Osteoblast (primary cell): ENCODE results near the gene ACD. TPM values are rescaled to one million over a fixed set of nuclear protein-coding genes. Genes with fewer than 3 reads are reported as not detected.

Experiments
- DNase-seq: peaks from one replicate; pipeline ENCODE4 v3.0.0; 2011; ENCODE audit warnings: low spot score, mixed read lengths; ENCODE audit not compliant: insufficient read length; ENCODE audit errors: missing footprints
- H2AFZ ChIP-seq: 2 replicates; pipeline ENCODE4 v1.6.0; 2011; ENCODE audit warnings: mild to moderate bottlenecking, low read length
- H3K27ac ChIP-seq: 2 replicates; pipeline ENCODE4 v1.5.1; 2011; ENCODE audit warnings: mild to moderate bottlenecking, low read depth, low read length, moderate library complexity
- H3K27me3 ChIP-seq: 2 replicates; pipeline ENCODE4 v1.6.0; 2012; ENCODE audit warnings: mild to moderate bottlenecking, control low read depth, inconsistent platforms, low read length, moderate library complexity; ENCODE audit not compliant: insufficient read depth
- H3K36me3 ChIP-seq: 2 replicates; pipeline ENCODE4 v1.5.1; 2011; ENCODE audit warnings: mild to moderate bottlenecking, low read length, control low read depth, moderate library complexity; ENCODE audit not compliant: insufficient read depth
- H3K4me1 ChIP-seq: 2 replicates; pipeline ENCODE4 v1.5.1; 2011; ENCODE audit warnings: mild to moderate bottlenecking, low read length, control low read depth, moderate library complexity; ENCODE audit not compliant: insufficient read depth
- H3K4me2 ChIP-seq: 2 replicates; pipeline ENCODE4 v1.6.0; 2011; ENCODE audit warnings: mild to moderate bottlenecking, low read length; ENCODE audit not compliant: insufficient read depth
- H3K4me3 ChIP-seq: fragments of 200-600 bp; sonication (generic); 3 replicates; pipeline ENCODE4 v1.5.1; 2012; ENCODE audit warnings: mild to moderate bottlenecking, low read length, inconsistent platforms; ENCODE audit not compliant: insufficient read depth
- H3K79me2 ChIP-seq: 2 replicates; pipeline ENCODE4 v1.6.0; 2012; ENCODE audit warnings: mild to moderate bottlenecking, low read length, control low read depth, inconsistent platforms; ENCODE audit not compliant: insufficient read depth
- H3K9me3 ChIP-seq: 2 replicates; pipeline ENCODE4 v1.5.1; 2011; ENCODE audit warnings: low read depth, low read length, control low read depth
- H4K20me1 ChIP-seq: 2 replicates; pipeline ENCODE4 v1.6.0; 2012; ENCODE audit warnings: mild to moderate bottlenecking, low read length, control low read depth; ENCODE audit not compliant: insufficient read depth
- CTCF ChIP-seq: IDR thresholded peaks from 2 replicates; pipeline ENCODE4 v1.5.1; 2011; ENCODE audit warnings: mild to moderate bottlenecking, low read depth, low read length, moderate library complexity; ENCODE audit errors: extremely low read depth
- total RNA-seq: library from RNA; depleted of rRNA; stranded (reverse); fragments of >200 nt; gene quantifications from 2 replicates; pipeline ENCODE4 v1.2.3, GENCODE V29; 2012

Gene ACD
- total RNA-seq, 1 donor: 18.8 TPM

DNA sequence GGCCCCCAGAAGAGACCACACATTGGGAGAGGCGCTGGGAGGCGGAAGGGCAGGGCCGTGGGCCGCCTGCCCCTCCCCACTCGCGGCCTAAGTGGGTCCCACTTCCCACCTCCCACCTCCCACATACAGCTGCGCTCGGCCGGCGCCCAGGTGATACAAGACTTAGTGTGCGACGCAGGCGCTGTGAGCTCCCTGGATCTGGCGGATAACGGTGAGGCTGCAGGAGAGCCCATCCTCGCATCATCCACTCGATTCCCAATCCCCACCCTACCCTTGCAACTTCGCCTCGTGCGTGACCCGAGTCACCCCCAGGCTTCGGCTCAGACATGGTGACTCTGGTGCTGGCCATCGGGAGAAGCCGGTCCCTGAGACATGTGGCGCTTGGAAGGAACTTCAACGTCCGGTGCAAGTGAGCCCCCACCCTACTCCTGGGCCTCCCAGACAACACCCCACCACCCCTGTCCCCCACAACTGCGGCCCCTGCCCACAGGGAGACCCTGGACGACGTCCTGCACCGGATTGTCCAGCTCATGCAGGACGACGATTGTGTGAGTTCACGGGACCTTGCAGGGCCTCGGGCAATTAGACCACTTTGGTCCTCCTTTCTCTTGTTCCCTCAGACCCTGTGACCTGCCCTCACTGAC lies 11.2 kb downstream of the ACD start:
- H3K4me1 ChIP-seq: no peaks in the 10 kb centered on the region
- H3K9me3 ChIP-seq: no peaks in the 10 kb centered on the region
- no peak overlapping the region for H3K4me2 ChIP-seq

GRCh38 chr16:67648088-67648763 lies 11.8 kb downstream of the ACD start:
- no peaks in the 10 kb centered on the region for H3K36me3 ChIP-seq
- DNase-seq: peak; percentile 84
- TF ChIP-seq CTCF: no peak
- H2AFZ ChIP-seq: no peak overlapping the region
- no peaks in the 10 kb centered on the region for H3K9me3 ChIP-seq
- no peak overlapping the region for H3K27ac ChIP-seq
- H4K20me1 ChIP-seq: peaks cover 9% of the 10 kb centered on the region
- H3K27me3 ChIP-seq: peaks cover 85% of the 10 kb centered on the region
- no peaks in the 10 kb centered on the region for H3K79me2 ChIP-seq
- no peak overlapping the region for H3K4me3 ChIP-seq
- no peaks in the 10 kb centered on the region for H3K4me1 ChIP-seq
- H3K4me2 ChIP-seq: no peak overlapping the region

More for the DNA sequence above, 11.2 kb downstream of the ACD start:
- peaks cover 88% of the 10 kb centered on the region for H3K27me3 ChIP-seq
- no peak overlapping the region for H3K4me3 ChIP-seq
- no peaks in the 10 kb centered on the region for H3K36me3 ChIP-seq
- DNase-seq: peak; percentile 80
- no peak overlapping the region for H3K27ac ChIP-seq
- no peak overlapping the region for H2AFZ ChIP-seq
- no peaks in the 10 kb centered on the region for H3K79me2 ChIP-seq
- H4K20me1 ChIP-seq: peaks cover 9% of the 10 kb centered on the region
- TF ChIP-seq CTCF: no peak

- Histone ChIP-seq H3K4me2 (no peak overlapping the region), H3K4me1 (no peaks in the 10 kb centered on the region), H3K27ac (no peak overlapping the region), H3K4me3 (no peak overlapping the region), H3K36me3 (no peaks in the 10 kb centered on the region), H3K9me3 (no peaks in the 10 kb centered on the region), H3K79me2 (no peaks in the 10 kb centered on the region), H4K20me1 (peaks cover 9% of the 10 kb centered on the region), H2AFZ (no peak overlapping the region), H3K27me3 (peaks cover 83% of the 10 kb centered on the region)
- no peak for DNase-seq
- TF ChIP-seq CTCF: no peak
Observed at GRCh38 chr16:67647681-67648080, 12.4 kb downstream of the ACD start.

- peak; percentile 82 for DNase-seq
- H4K20me1 ChIP-seq: peaks cover 9% of the 10 kb centered on the region
- H3K36me3 ChIP-seq: no peaks in the 10 kb centered on the region
- peaks cover 2% of the 10 kb centered on the region for H3K4me1 ChIP-seq
- H2AFZ ChIP-seq: no peak overlapping the region
- H3K9me3 ChIP-seq: no peaks in the 10 kb centered on the region
- H3K4me3 ChIP-seq: no peak overlapping the region
- TF ChIP-seq CTCF: no peak
- H3K27ac ChIP-seq: no peak overlapping the region
- peaks cover 78% of the 10 kb centered on the region for H3K27me3 ChIP-seq
- no peaks in the 10 kb centered on the region for H3K79me2 ChIP-seq
- H3K4me2 ChIP-seq: no peak overlapping the region
Observed at GRCh38 chr16:67647111-67647651, 12.9 kb downstream of the ACD start.
